GM12878 (cell line): ENCODE measurements around the gene PRPSAP2. TPM values are rescaled to one million over a fixed set of nuclear protein-coding genes. Genes with fewer than 3 reads are reported as not detected.

Experiments
- CEBPZ ChIP-seq: fragments of 150-350 bp; IDR thresholded peaks from 2 replicates; pipeline ENCODE4 v1.6.1; 2016; ENCODE audit warnings: low read depth, low read length
- NR2F1 ChIP-seq: fragments of 450-650 bp; conservative IDR thresholded peaks from 2 replicates; pipeline ENCODE4 v1.6.1; 2017; ENCODE audit warnings: mild to moderate bottlenecking
- POU2F2 ChIP-seq: IDR thresholded peaks from 3 replicates; pipeline ENCODE4 v1.6.1; 2011; ENCODE audit warnings: low read depth, mild to moderate bottlenecking, low read length, borderline replicate concordance
- SIX5 ChIP-seq: IDR thresholded peaks from 2 replicates; pipeline ENCODE4 v1.6.1; 2011; ENCODE audit warnings: mild to moderate bottlenecking, low read depth, low read length, moderate library complexity; ENCODE audit not compliant: severe bottlenecking
- TCF12 ChIP-seq: IDR thresholded peaks from 2 replicates; pipeline ENCODE4 v1.6.1; 2011; ENCODE audit warnings: low read depth, mild to moderate bottlenecking, low read length
- ZBTB40 ChIP-seq: fragments of 450-650 bp; IDR thresholded peaks from 2 replicates; pipeline ENCODE4 v1.6.1; 2016; ENCODE audit warnings: mild to moderate bottlenecking, moderate library complexity, borderline replicate concordance
- ZNF592 ChIP-seq: fragments of 450-650 bp; IDR thresholded peaks from 2 replicates; pipeline ENCODE4 v1.6.1; 2017; ENCODE audit warnings: mild to moderate bottlenecking, moderate library complexity
- polyA plus RNA-seq, 11 experiments: library from polyadenylated mRNA; depleted of rRNA in 4 of 11; unstranded in 6 of 11; stranded (reverse) in 5 of 11; fragments of >200 nt; fragmentation: Nextera tagmentation in 4 of 11; fragmentation: Illumina TruSeq in 1 of 11; extraction: Ambion mirVana in 4 of 11; extraction: Trizol in 1 of 11; gene quantifications; 1 replicate in 1 of 11; 2 replicates in 10 of 11; pipeline versions ENCODE4 v1.2.1 to v1.2.3, GENCODE V29; 2011 to 2016; ENCODE audit warnings: inconsistent platforms in 2 of 11, missing spikeins in 2 of 11, low read depth in 1 of 11
- total RNA-seq, 4 experiments: library from RNA; depleted of rRNA in 3 of 4; stranded (reverse); fragments of >200 nt in 3 of 4; fragmentation: Illumina TruSeq in 1 of 4; extraction: Trizol in 1 of 4; gene quantifications; 2 replicates each; pipeline versions ENCODE4 v1.2.1 to v1.2.3, GENCODE V29; 2013 to 2021
- TF ChIP-seq, protein P1 (sequence below): IDR thresholded peaks from 2 replicates; pipeline ENCODE4 v1.6.1; 2011; ENCODE audit warnings: borderline replicate concordance, low read depth, mild to moderate bottlenecking, moderate library complexity, low read length; ENCODE audit not compliant: insufficient read depth, poor library complexity, severe bottlenecking
- TF ChIP-seq, protein P2 (sequence below): fragments of 450-650 bp; IDR thresholded peaks from 2 replicates; pipeline ENCODE4 v1.6.1; 2017; ENCODE audit warnings: antibody characterized with exemption, mild to moderate bottlenecking, moderate library complexity

PRPSAP2 gene
- total and polyA plus RNA-seq, 10 of the 15 experiments (the other 5 are each of a cell fraction or from before 2014, with no cell fraction given) = 33.2 to 102 (median 83.8) TPM

GRCh38 chr17:18860161-18860972 lies 2.4 kb downstream of the PRPSAP2 start (continued):
- TF ChIP-seq CEBPZ = no peak
- TF ChIP-seq POU2F2 = no peak
- no peak for TF ChIP-seq NR2F1
- TF ChIP-seq, protein P1, sequence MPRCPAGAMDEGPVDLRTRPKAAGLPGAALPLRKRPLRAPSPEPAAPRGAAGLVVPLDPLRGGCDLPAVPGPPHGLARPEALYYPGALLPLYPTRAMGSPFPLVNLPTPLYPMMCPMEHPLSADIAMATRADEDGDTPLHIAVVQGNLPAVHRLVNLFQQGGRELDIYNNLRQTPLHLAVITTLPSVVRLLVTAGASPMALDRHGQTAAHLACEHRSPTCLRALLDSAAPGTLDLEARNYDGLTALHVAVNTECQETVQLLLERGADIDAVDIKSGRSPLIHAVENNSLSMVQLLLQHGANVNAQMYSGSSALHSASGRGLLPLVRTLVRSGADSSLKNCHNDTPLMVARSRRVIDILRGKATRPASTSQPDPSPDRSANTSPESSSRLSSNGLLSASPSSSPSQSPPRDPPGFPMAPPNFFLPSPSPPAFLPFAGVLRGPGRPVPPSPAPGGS = no peak
- TF ChIP-seq, protein P2, sequence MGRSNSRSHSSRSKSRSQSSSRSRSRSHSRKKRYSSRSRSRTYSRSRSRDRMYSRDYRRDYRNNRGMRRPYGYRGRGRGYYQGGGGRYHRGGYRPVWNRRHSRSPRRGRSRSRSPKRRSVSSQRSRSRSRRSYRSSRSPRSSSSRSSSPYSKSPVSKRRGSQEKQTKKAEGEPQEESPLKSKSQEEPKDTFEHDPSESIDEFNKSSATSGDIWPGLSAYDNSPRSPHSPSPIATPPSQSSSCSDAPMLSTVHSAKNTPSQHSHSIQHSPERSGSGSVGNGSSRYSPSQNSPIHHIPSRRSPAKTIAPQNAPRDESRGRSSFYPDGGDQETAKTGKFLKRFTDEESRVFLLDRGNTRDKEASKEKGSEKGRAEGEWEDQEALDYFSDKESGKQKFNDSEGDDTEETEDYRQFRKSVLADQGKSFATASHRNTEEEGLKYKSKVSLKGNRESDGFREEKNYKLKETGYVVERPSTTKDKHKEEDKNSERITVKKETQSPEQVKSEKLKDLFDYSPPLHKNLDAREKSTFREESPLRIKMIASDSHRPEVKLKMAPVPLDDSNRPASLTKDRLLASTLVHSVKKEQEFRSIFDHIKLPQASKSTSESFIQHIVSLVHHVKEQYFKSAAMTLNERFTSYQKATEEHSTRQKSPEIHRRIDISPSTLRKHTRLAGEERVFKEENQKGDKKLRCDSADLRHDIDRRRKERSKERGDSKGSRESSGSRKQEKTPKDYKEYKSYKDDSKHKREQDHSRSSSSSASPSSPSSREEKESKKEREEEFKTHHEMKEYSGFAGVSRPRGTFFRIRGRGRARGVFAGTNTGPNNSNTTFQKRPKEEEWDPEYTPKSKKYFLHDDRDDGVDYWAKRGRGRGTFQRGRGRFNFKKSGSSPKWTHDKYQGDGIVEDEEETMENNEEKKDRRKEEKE = no peak
- TF ChIP-seq ZNF592 = no peak; the same call in 1 of the 2 replicates
- TF ChIP-seq SIX5 = no peak
- no peak for TF ChIP-seq ZBTB40
- TF ChIP-seq TCF12 = no peak
